ENCODE measurements around the gene CTIF. TPM values are rescaled to one million over a fixed set of nuclear protein-coding genes. Genes with fewer than 3 reads are reported as not detected.

The CTIF gene
- total RNA-seq, 1 experiment from 2014 or later, result 5.8 TPM

DNA sequence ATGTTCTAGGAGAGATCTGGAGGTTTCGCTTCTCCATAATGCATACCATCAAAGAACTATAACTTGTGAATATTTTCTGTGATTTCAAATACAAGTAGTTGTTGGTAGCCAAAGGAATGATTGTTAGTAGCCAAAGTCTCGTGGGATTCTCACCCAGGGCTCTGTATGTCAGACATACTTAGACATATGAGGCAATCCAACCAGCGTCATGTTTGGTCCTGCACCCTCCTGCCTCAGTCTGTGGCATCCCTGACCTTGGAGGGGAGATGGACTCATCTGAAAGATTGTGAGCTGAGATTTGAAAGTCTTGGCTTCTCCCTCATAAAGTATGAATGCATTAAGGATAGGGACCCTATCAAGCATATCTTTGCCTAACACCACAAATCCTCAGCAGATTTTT, 81.2 kb downstream of the CTIF start:
- H3K9me3 ChIP-seq (ENCODE audit: low read length), result no peaks in the 10 kb centered on the region
- no peaks in the 10 kb centered on the region for H3K9me2 ChIP-seq (replicated peaks; ENCODE audit: low read length)
- no TSS peak for BruUV-seq (replicated peaks)
- TF ChIP-seq CTCF (conservative IDR thresholded peaks at IDR 0.05; ENCODE audit: low read depth, low read length) (no peak), EZH2phosphoT487 (IDR thresholded peaks at IDR 0.05; ENCODE audit: borderline replicate concordance, low read length) (no peak), EZH2 (IDR thresholded peaks at IDR 0.05; ENCODE audit: low read length, unreplicated experiment) (no peak)
- H3K4me1 ChIP-seq (ENCODE audit: insufficient read depth, low read length), result no peaks in the 10 kb centered on the region
- H3K27me3 ChIP-seq (ENCODE audit: low read length), result no peaks in the 10 kb centered on the region
- CTCF ChIA-PET, result no interaction called here
- no peaks in the 10 kb centered on the region for H3K36me3 ChIP-seq (ENCODE audit: low read depth, low read length)
- no peaks in the 10 kb centered on the region for H3F3A ChIP-seq (ENCODE audit: low read length, unreplicated experiment)
- no peak overlapping the region for H3K27ac ChIP-seq (ENCODE audit: low read length)
- no peaks in the 10 kb centered on the region for H3K79me2 ChIP-seq (ENCODE audit: low read length)
- DNase-seq (no peak), ATAC-seq (no peak)
- intact Hi-C loops (cut with micrococcal nuclease), result no loop called here
- no peak overlapping the region for H3K4me2 ChIP-seq (ENCODE audit: low read length)
- H3K4me3 ChIP-seq (ENCODE audit: low read length), result no peak overlapping the region
- no peaks in the 10 kb centered on the region for H4K20me1 ChIP-seq (ENCODE audit: low read length)
- POLR2A ChIA-PET (ENCODE audit: unreplicated experiment), result no interaction called here
- H3K9ac ChIP-seq (ENCODE audit: low read length), result no peak overlapping the region
- no peak overlapping the region for H2AFZ ChIP-seq (ENCODE audit: low read length)

DNA sequence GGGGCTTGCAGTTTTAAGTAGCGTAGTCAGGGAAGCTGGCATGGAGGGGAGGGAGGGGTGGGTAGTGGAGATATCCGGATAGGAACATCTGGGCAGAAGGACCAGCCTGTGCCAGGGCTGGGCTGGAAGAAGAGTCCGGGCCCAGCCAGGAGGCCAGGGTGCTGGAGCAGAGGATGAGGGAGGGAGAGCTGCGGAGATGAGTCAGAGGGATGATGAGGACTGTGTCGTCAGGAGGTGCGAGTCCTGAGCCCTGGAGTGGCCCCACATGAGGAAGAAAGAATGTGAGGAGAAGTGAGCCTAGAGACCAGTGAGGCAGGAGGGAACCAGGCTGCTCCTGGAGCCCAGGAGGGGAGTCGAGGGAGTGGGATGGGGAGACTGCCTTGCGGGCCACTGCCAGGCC, 82.4 kb downstream of the CTIF start:
- Histone ChIP-seq H3K36me3 (ENCODE audit: low read depth, low read length) (no peaks in the 10 kb centered on the region), H3K4me2 (ENCODE audit: low read length) (no peak overlapping the region), H3K27me3 (ENCODE audit: low read length) (no peaks in the 10 kb centered on the region), H4K20me1 (ENCODE audit: low read length) (no peaks in the 10 kb centered on the region), H2AFZ (ENCODE audit: low read length) (no peak overlapping the region), H3K9ac (ENCODE audit: low read length) (no peak overlapping the region), H3F3A (ENCODE audit: low read length, unreplicated experiment) (no peaks in the 10 kb centered on the region), H3K27ac (ENCODE audit: low read length) (no peak overlapping the region), H3K4me3 (ENCODE audit: low read length) (no peak overlapping the region), H3K4me1 (ENCODE audit: insufficient read depth, low read length) (no peaks in the 10 kb centered on the region), H3K9me3 (ENCODE audit: low read length) (no peaks in the 10 kb centered on the region), H3K79me2 (ENCODE audit: low read length) (no peaks in the 10 kb centered on the region), H3K9me2 (replicated peaks; ENCODE audit: low read length) (no peaks in the 10 kb centered on the region)
- peak; percentile 11 for DNase-seq
- peak; percentile 94 for ATAC-seq
- no TSS peak for BruUV-seq (replicated peaks)
- ChIA-PET CTCF (no interaction called here), POLR2A (ENCODE audit: unreplicated experiment) (no interaction called here)
- intact Hi-C loops (cut with micrococcal nuclease), result no loop called here
- TF ChIP-seq CTCF (conservative IDR thresholded peaks at IDR 0.05; ENCODE audit: low read depth, low read length), result no peak
- TF ChIP-seq EZH2 (IDR thresholded peaks at IDR 0.05; ENCODE audit: low read length, unreplicated experiment), result no peak
- TF ChIP-seq EZH2phosphoT487 (IDR thresholded peaks at IDR 0.05; ENCODE audit: borderline replicate concordance, low read length), result no peak

GRCh38 chr18:48621815-48622555, 83.2 kb downstream of the CTIF start:
- Histone ChIP-seq H4K20me1 (ENCODE audit: low read length) (no peaks in the 10 kb centered on the region), H3K9me3 (ENCODE audit: low read length) (no peaks in the 10 kb centered on the region), H3K9ac (ENCODE audit: low read length) (no peak overlapping the region), H3F3A (ENCODE audit: low read length, unreplicated experiment) (no peaks in the 10 kb centered on the region), H3K4me2 (ENCODE audit: low read length) (no peak overlapping the region), H3K79me2 (ENCODE audit: low read length) (no peaks in the 10 kb centered on the region), H3K4me1 (ENCODE audit: insufficient read depth, low read length) (no peaks in the 10 kb centered on the region), H3K9me2 (replicated peaks; ENCODE audit: low read length) (no peaks in the 10 kb centered on the region), H2AFZ (ENCODE audit: low read length) (no peak overlapping the region), H3K27ac (ENCODE audit: low read length) (no peak overlapping the region), H3K27me3 (ENCODE audit: low read length) (no peaks in the 10 kb centered on the region), H3K36me3 (ENCODE audit: low read depth, low read length) (no peaks in the 10 kb centered on the region), H3K4me3 (ENCODE audit: low read length) (no peak overlapping the region)
- ChIA-PET CTCF (no interaction called here), POLR2A (ENCODE audit: unreplicated experiment) (no interaction called here)
- ATAC-seq (no peak; the same call in 1 of the 2 replicates), DNase-seq (no peak)
- BruUV-seq (replicated peaks), result no TSS peak
- intact Hi-C loops (cut with micrococcal nuclease), result no loop called here
- no peak for TF ChIP-seq EZH2phosphoT487 (IDR thresholded peaks at IDR 0.05; ENCODE audit: borderline replicate concordance, low read length)
- no peak for TF ChIP-seq CTCF (conservative IDR thresholded peaks at IDR 0.05; ENCODE audit: low read depth, low read length)
- no peak for TF ChIP-seq EZH2 (IDR thresholded peaks at IDR 0.05; ENCODE audit: low read length, unreplicated experiment)
